HG03045 (cell line): ENCODE results near the gene NUDC.
"Not testable (repeated sequence)": the region's sequence is repeated elsewhere in the genome, so short reads cannot be mapped to it uniquely, and the experiment has no call there.

Source experiments
- ATAC-seq: cut with Tn5 transposase; IDR thresholded peaks from one replicate; pipeline ENCODE4 v1.9.1; 2021; ENCODE audit warnings: mild to moderate bottlenecking, moderate library complexity; ENCODE audit not compliant: unreplicated experiment

Gene NUDC

DNA sequence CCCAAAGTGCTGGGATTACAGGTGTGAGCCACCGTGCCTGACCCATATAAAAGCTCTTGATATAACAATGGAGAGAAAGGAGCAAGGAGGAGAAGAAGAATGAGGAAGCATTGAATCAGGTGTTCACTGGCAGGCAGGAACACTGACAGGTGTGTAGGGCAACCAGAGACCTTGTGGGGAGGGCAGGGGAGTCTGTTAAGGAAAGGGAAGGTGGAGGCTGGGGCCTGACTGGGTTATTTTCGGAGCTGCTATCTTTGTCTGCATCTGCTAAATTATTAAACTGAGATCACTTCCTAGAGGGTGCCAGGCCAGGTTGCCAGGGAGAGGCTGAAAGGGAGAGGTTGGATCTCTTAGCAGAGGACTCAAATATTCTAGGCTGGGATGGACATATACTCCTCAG is 65.1 kb downstream of the NUDC start:
- ATAC-seq: no peak

DNA sequence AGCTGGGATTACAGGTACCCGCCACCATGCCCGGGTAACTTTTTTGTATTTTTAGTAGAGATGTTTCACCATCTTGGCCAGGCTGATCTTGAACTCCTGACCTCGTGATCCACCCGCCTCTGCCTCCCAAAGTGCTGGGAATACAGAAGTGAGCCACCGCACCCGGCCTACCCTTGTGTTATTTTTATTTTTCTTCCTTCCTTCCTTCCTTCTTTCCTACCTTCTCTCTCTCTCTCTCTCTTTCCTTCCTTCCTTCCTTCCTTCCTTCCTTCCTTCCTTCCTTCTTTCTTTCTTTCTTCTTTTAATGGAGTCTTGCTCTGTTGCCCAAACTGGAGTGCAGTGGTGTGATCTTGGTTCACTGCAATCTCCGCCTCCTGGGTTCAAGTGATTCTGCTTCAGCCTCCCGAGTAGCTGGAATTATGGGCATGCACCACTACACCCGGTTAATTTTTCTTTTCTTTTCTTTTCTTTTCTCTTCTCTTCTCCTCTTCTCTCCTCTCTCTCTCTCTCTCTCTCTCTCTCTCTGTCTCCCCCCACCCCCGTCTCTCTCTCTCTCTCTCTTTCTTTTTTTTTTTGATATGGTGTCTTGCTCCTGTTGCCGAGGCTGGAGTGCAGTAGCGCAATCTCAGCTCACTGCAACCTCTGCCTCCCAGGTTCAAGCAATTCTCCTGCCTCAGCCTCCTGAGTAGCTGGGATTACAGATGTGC is 68.0 kb downstream of the NUDC start:
- ATAC-seq: not testable (repeated sequence)

DNA sequence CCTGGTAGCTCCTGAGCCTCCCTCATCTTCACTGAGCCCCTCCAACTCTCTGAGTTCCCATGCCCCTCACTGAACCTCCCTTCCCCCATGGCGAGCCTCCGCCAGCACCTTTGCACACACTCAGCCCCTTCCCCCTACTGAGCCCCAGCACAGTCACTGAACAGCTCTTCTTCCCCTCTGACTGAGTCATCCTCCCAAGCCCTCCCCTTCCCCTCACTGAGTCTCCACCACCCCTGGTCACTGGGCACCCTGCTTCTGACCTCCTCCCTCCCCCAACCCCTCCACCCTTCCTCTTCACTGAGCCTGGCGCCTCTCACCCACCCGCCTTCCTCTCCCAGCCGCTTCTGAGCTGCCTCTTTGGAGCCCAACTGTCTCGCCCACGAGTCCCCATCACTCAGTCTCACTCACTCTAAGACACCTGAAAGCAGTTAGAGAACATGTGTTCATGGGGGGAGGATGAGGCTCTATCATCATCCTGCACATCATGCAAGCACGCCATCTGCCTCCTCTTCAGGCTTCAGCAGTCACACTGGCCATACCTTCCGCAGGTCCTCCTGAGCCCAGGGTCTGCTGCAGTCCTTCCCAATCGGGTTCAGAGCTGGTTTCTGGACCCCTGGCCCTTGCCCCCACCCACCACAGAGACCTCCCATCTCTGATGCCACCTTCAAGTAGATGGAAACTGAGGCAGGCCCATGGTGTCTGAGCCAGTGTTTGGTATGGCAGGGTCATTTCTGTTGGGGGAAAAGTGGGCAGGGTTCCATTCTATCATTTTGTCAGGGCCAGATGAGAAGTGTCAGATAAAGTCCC is 70.0 kb downstream of the NUDC start:
- ATAC-seq: no peak

DNA sequence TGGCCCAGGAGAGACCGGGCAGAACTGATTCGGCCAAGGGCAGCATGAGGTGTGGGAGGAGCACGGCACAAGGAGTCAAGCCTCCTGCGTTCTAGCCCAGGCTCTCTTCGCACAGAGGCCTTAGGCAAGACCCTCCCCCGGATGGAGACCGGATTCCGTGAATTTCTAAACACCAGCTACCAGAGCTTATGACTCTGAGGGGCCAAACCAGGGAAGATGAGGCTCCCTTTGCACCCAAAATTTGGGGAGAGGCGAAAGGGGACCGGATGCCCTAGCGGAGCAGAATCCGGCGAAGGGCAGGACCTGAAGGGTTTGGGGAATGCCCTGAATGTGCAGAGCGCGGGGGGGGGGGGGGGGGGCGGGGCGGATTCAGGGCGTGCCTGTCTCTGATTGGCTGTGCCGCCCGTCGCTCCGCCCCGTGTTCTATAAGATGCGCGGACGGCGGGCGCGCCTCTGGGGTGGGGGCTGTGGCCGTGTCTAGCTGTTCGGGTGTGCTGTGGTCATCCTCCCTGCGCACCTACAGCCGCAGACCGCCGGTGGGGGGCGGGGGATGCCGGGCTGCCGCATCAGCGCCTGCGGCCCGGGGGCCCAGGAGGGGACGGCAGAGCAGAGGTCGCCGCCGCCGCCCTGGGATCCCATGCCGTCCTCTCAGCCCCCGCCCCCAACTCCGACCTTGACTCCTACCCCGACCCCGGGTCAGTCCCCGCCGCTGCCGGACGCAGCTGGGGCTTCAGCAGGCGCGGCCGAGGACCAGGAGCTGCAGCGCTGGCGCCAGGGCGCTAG is 71.9 kb downstream of the NUDC start, which contains the start of gene TRNP1:
Gene TRNP1, plus strand, starts transcription at position 456 of the 783 bp plus-strand sequence. Its CDS starts 95 bp downstream, at position 551.
- peak; percentile 63 for ATAC-seq

DNA sequence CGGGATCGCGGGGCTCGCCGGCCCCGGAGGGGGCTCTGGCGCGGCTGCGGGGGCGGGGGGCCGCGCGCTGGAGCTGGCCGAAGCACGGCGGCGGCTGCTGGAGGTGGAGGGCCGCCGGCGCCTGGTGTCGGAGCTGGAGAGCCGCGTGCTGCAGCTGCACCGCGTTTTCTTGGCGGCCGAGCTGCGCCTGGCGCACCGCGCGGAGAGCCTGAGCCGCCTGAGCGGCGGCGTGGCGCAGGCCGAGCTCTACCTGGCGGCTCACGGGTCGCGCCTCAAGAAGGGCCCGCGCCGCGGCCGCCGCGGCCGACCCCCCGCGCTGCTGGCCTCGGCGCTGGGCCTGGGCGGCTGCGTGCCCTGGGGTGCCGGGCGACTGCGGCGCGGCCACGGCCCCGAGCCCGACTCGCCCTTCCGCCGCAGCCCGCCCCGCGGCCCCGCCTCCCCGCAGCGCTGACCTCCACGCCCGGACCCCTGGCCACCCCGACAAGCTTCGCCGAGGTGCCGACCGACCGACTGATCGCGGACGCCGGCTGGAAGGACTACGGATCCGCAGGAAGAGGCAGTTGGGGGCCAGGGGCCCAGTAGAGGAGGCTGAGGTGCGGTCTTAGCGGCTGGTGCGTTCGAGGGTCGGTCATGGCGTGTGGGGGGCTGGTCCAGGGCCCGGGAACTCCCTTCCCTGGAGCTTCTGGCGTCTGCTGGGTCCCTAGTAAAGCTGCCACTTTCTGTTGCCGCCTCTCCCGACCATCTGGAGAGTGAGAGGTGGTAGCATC is 72.7 kb downstream of the NUDC start:
- no peak for ATAC-seq

DNA sequence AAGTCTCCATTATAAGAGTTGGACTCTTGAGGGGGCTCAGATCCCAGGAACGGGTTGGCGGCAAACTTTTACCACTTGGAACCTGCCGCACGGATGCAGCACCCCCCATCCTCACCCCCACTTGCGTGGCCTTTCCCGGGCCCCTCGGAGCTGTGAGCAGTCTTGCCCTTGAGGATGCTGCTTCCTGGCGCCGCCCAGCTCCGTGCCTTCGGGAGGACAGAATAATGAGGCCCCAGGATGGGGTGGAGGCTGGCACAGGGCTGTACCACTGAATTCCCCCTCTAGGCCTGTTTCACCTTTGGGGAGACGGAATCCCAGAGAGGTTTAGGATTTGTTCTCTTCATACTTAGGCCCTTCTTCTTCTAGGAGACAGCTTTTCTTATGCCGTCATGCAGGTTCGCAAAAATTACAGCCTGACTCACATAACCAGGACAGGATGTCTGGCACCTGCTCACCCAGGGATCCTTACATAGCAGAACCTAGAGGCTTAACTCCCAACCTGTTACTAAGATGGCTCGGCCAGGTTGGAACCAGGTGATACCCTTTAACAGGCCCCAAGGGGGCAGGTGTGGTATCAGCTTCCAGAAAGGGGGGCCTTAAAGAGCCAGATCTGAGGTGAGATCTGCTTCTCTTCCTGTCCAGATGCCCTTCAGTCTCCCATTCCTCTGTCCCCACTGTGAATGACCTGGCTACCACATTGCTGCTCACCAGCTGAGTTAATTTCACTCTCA is 73.4 kb downstream of the NUDC start:
- no peak for ATAC-seq

DNA sequence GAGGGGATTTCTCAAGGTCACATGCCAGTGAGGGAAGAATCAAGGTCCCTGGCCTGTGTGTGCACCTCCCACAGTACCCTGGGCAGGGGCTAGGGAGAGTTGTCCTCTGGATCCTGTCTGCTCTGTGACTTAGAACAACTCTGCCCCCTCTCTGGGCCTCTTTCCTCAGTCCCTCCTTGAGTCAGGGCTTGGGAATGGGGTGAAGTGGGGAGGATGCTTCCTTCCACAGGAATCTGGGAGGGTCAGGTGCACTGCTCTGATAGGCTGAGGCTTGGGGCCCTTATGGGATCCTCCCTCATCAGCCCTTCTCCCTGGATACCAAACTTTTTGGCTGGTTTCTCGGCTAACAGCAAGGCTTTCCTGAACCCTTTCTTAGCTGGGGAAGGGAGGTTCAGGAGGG is 74.5 kb downstream of the NUDC start:
- ATAC-seq: no peak
